GM12892 (cell line): ENCODE data around the gene TTBK2.

ENCODE experiments used
- POLR2A ChIP-seq: IDR thresholded peaks from 2 replicates; pipeline ENCODE4 v1.6.1; 2011; ENCODE audit warnings: low read depth, low read length, control low read depth
- POLR2AphosphoS5 ChIP-seq: IDR thresholded peaks from 2 replicates; pipeline ENCODE4 v1.6.1; 2011; ENCODE audit warnings: low read depth, low read length, control low read depth

- TF ChIP-seq POLR2A: no peak
- no peak for TF ChIP-seq POLR2AphosphoS5
Measured at GRCh38 chr15:42919308-42919707, 1.3 kb downstream of the TTBK2 start.
